Mesodermal cell (in vitro differentiated cells): Measurements from ENCODE around the gene GALNT14. TPM values are rescaled to one million over a fixed set of nuclear protein-coding genes. Genes with fewer than 3 reads are reported as not detected.
A peak's percentile ranks its signal among the peaks of the same experiment; 100 is the strongest.
"Not testable (repeated sequence)": the region's sequence is repeated elsewhere in the genome, so short reads cannot be mapped to it uniquely, and the experiment has no call there.

Experiments
- H3K27ac ChIP-seq: 2 replicates; pipeline ENCODE4 v1.7.0; 2013; ENCODE audit warnings: mild to moderate bottlenecking, low read depth, low read length, moderate library complexity; ENCODE audit not compliant: severe bottlenecking
- H3K36me3 ChIP-seq: 2 replicates; pipeline ENCODE4 v1.7.1; 2013; ENCODE audit warnings: mild to moderate bottlenecking, low read length, moderate library complexity; ENCODE audit not compliant: control insufficient read depth, insufficient read depth
- H3K4me1 ChIP-seq: one replicate; pipeline ENCODE4 v1.7.1; 2013; ENCODE audit warnings: mild to moderate bottlenecking, low read length; ENCODE audit not compliant: insufficient read depth, control insufficient read depth, poor library complexity, severe bottlenecking
- H3K4me3 ChIP-seq: 2 replicates; pipeline ENCODE4 v1.7.0; 2013; ENCODE audit warnings: low read length, control low read depth, mild to moderate bottlenecking; ENCODE audit not compliant: insufficient read depth, poor library complexity, severe bottlenecking; ENCODE audit errors: extremely low read depth
- H3K9me3 ChIP-seq: 2 replicates; pipeline ENCODE4 v1.7.1; 2013; ENCODE audit warnings: mild to moderate bottlenecking, low read length, moderate library complexity; ENCODE audit not compliant: control insufficient read depth
- WGBS, 2 experiments: methylation state at CpG; one replicate each; pipeline ENCODE4 v1.1.5; 2013; ENCODE audit warnings: missing lambda C conversion rate in 2 of 2; ENCODE audit not compliant: insufficient coverage in 2 of 2; 5-methylcytosine and 5-hydroxymethylcytosine counted together
- polyA plus RNA-seq, 2 experiments: library from polyadenylated mRNA; stranded (reverse); fragments of 50-300 nt; gene quantifications; one replicate each; pipeline ENCODE4 v1.2.3, GENCODE V29; 2013

The GALNT14 gene
- 3.6 TPM for polyA plus RNA-seq (2013, experiment 1 of 2)
- 2.5 TPM for polyA plus RNA-seq (2013, experiment 2 of 2)

- no peaks in the 10 kb centered on the region for H3K4me1 ChIP-seq
- no peak within 1 kb of the TSS for H3K27ac ChIP-seq
- H3K4me3 ChIP-seq, result peak within 1 kb of the TSS; percentile 46
- 2 to 3% methylated on average over 60 to 83 of the region's 95 CpGs for WGBS, 2 experiments
- no peaks in the 10 kb centered on the region for H3K9me3 ChIP-seq
- H3K36me3 ChIP-seq, result no peaks in the 10 kb centered on the region
These were observed at the start of gene GALNT14 for GRCh38 chr2:31138037-31138962. Gene GALNT14, minus strand, starts transcription at chr2:31138440. Its CDS starts 354 bp downstream, at chr2:31138086.

- Histone ChIP-seq H3K27ac (no peak overlapping the region), H3K4me3 (no peak overlapping the region), H3K36me3 (no peaks in the 10 kb centered on the region), H3K4me1 (no peaks in the 10 kb centered on the region), H3K9me3 (no peaks in the 10 kb centered on the region)
- whole genome bisulfite sequencing, 2 experiments, result 80 to 94% methylated on average over 2 of the region's 4 CpGs
These were observed 48.9 kb upstream of the GALNT14 start for GRCh38 chr2:31187166-31187565.

- H3K4me1 ChIP-seq, H3K27ac ChIP-seq, H3K9me3 ChIP-seq, H3K4me3 ChIP-seq, H3K36me3 ChIP-seq: not testable (repeated sequence)
- 70 to 77% methylated on average over 7 of the region's 7 CpGs for WGBS, 2 experiments
These were observed 45.7 kb upstream of the GALNT14 start for GRCh38 chr2:31183973-31184372.

GRCh38 chr2:31176742-31177141 is 38.5 kb upstream of the GALNT14 start:
- WGBS, 2 experiments, result 84 to 90% methylated on average over 8 to 9 of the region's 10 CpGs
- Histone ChIP-seq H3K36me3 (no peaks in the 10 kb centered on the region), H3K27ac (no peak overlapping the region), H3K4me3 (no peak overlapping the region), H3K4me1 (no peaks in the 10 kb centered on the region), H3K9me3 (no peaks in the 10 kb centered on the region)

- Histone ChIP-seq H3K4me3 (no peak overlapping the region), H3K27ac (no peak overlapping the region), H3K9me3 (no peaks in the 10 kb centered on the region), H3K4me1 (no peaks in the 10 kb centered on the region), H3K36me3 (no peaks in the 10 kb centered on the region)
- WGBS, 2 experiments, result 72 to 84% methylated on average over 4 of the region's 4 CpGs
These were observed 32.9 kb upstream of the GALNT14 start for GRCh38 chr2:31171142-31171541.

GRCh38 chr2:31170071-31170698 is 31.9 kb upstream of the GALNT14 start:
- H3K9me3 ChIP-seq, result no peaks in the 10 kb centered on the region
- no CpG with 5 or more reads among the region's 4 CpGs for WGBS, 2 experiments
- no peaks in the 10 kb centered on the region for H3K4me1 ChIP-seq
- no peaks in the 10 kb centered on the region for H3K36me3 ChIP-seq
- H3K27ac ChIP-seq, result no peak overlapping the region
- no peak overlapping the region for H3K4me3 ChIP-seq

- H3K27ac ChIP-seq, result no peak overlapping the region
- no peak overlapping the region for H3K4me3 ChIP-seq
- H3K4me1 ChIP-seq, result no peaks in the 10 kb centered on the region
- WGBS, 2 experiments, result 91 to 97% methylated on average over 5 to 6 of the region's 6 CpGs
- no peaks in the 10 kb centered on the region for H3K36me3 ChIP-seq
- no peaks in the 10 kb centered on the region for H3K9me3 ChIP-seq
These were observed 30.1 kb upstream of the GALNT14 start for GRCh38 chr2:31168291-31168690.

GRCh38 chr2:31166925-31167324 is 28.7 kb upstream of the GALNT14 start:
- Histone ChIP-seq H3K36me3 (no peaks in the 10 kb centered on the region), H3K4me3 (no peak overlapping the region), H3K9me3 (no peaks in the 10 kb centered on the region), H3K4me1 (no peaks in the 10 kb centered on the region), H3K27ac (no peak overlapping the region)
- WGBS, 2 experiments, result 80 to 91% methylated on average over 1 of the region's 1 CpG

- WGBS, 2 experiments, result 87 to 90% methylated on average over 5 to 6 of the region's 6 CpGs
- H3K36me3 ChIP-seq, result no peaks in the 10 kb centered on the region
- no peak overlapping the region for H3K4me3 ChIP-seq
- H3K27ac ChIP-seq, result no peak overlapping the region
- H3K4me1 ChIP-seq, result no peaks in the 10 kb centered on the region
- H3K9me3 ChIP-seq, result no peaks in the 10 kb centered on the region
These were observed 24.8 kb upstream of the GALNT14 start for GRCh38 chr2:31163011-31163539.

- Histone ChIP-seq H3K27ac (no peak overlapping the region), H3K9me3 (no peaks in the 10 kb centered on the region), H3K36me3 (no peaks in the 10 kb centered on the region), H3K4me1 (no peaks in the 10 kb centered on the region), H3K4me3 (no peak overlapping the region)
- 89 to 100% methylated on average over 3 to 4 of the region's 6 CpGs for WGBS, 2 experiments
These were observed 23.4 kb upstream of the GALNT14 start for GRCh38 chr2:31161637-31162036.
